ENCODE data around the gene EBF3. TPM values are rescaled to one million over a fixed set of nuclear protein-coding genes. Genes with fewer than 3 reads are reported as not detected.

EBF3 gene
- total and polyA plus RNA-seq, 4 experiments from 2014 or later, result not detected

DNA sequence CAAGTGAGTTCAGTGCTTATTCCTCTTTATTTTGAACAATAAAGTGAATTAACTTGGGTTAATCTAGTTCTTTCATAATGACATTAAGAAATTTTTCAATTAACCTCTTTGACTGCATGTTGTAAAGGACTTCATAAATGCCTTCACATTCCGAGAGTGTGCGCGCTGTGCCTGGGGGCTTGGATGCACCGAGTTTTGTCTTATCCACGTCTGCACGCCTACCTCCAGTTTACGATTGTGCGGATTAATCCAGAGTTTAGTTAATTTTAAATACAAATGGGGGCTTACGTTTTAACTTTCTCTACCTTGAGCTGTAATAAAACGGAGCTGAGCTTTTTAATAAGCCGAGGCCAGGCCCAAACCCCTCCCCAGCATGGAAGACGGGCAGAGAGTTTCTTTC, 120.4 kb downstream of the EBF3 start:
- H3K27ac Mint-ChIP-seq, result no peak overlapping the region
- intact Hi-C loops (cut with micrococcal nuclease), result no loop called here
- H3K27me3 ChIP-seq (ENCODE audit: insufficient read depth, low read length), result no peaks in the 10 kb centered on the region

DNA sequence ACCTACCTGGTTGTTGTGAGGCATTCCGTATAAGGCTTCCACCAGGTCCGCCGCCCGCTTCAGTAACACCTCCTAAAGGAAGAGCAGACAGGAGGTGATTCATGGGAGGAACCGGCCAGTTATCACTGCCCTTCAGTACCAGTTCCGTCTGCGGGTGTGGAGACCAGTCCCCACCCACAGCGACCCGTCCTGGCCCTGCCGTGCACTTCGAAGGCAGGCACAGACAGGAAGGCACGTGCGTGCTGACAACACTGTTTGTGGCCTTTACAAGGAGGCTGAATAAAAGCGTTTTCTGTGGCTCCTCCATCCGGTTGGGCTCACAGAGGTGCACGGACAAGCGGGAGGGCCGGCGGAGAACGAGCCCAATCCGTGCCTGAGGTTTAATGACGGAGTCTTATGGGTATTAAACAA, 120.9 kb downstream of the EBF3 start:
- H3K4me1 ChIP-seq (ENCODE audit: insufficient read depth, low read length), result no peaks in the 10 kb centered on the region
- Mint-ChIP-seq H3K9me3 (no peaks in the 10 kb centered on the region), H3K27ac (no peak overlapping the region), H3K4me3 (no peak overlapping the region), H3K4me1 (no peaks in the 10 kb centered on the region), H3K27me3 (peaks cover 0 to 3% of the 10 kb centered on the region in 2 donors), H3K36me3 (no peaks in the 10 kb centered on the region)
- CTCF ChIA-PET (ENCODE audit: partially characterized antibody), result no interaction called here
- H3K36me3 ChIP-seq (ENCODE audit: insufficient read depth, low read length), result no peaks in the 10 kb centered on the region
- POLR2A ChIA-PET (ENCODE audit: partially characterized antibody), result no interaction called here
- no peak overlapping the region for H3K4me3 ChIP-seq (ENCODE audit: low read length in 2 of 2)
- H3K27me3 ChIP-seq (ENCODE audit: insufficient read depth, low read length), result no peaks in the 10 kb centered on the region
- intact Hi-C loops (cut with micrococcal nuclease), result no loop called here
- no peaks in the 10 kb centered on the region for H3K9me3 ChIP-seq (ENCODE audit: control insufficient read depth in 1 of 2, low read length in 2 of 2)
- no peak for DNase-seq
- H3K27ac ChIP-seq (ENCODE audit: low read depth, low read length), result no peak overlapping the region

More for the DNA sequence above, 120.4 kb downstream of the EBF3 start:
- ChIA-PET CTCF (ENCODE audit: partially characterized antibody) (no interaction called here), POLR2A (ENCODE audit: partially characterized antibody) (no interaction called here)
- no peaks in the 10 kb centered on the region for H3K36me3 Mint-ChIP-seq
- no peak for DNase-seq
- no peaks in the 10 kb centered on the region for H3K4me1 Mint-ChIP-seq
- no peaks in the 10 kb centered on the region for H3K36me3 ChIP-seq (ENCODE audit: insufficient read depth, low read length)
- peaks cover 0 to 3% of the 10 kb centered on the region in 2 donors for H3K27me3 Mint-ChIP-seq
- H3K9me3 Mint-ChIP-seq, result no peaks in the 10 kb centered on the region
- no peak overlapping the region for H3K4me3 ChIP-seq (ENCODE audit: low read length in 2 of 2)
- H3K9me3 ChIP-seq (ENCODE audit: control insufficient read depth in 1 of 2, low read length in 2 of 2), result no peaks in the 10 kb centered on the region
- H3K4me3 Mint-ChIP-seq, result no peak overlapping the region
- H3K27ac ChIP-seq (ENCODE audit: low read depth, low read length), result no peak overlapping the region
- H3K4me1 ChIP-seq (ENCODE audit: insufficient read depth, low read length), result no peaks in the 10 kb centered on the region

DNA sequence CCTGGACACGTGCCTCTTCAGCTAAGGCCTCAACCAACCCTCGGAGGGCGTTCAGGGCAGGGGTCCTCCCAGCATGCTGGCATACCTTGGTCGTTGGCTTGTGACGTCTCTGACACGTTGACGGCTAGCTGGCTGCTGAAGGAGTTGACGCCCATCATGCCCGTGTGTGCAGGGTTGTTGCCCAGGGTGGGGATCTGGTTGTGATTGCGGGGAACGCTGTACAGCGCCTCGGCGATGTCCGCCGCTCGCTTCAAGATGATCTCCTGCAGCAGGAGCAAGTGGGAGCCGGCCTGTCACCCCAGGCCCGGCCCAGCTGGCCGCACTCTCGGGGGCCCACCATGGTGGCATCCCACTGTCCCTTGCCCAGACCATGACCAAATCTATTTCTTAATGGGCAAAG, 122.0 kb downstream of the EBF3 start:
- H3K4me1 ChIP-seq (ENCODE audit: insufficient read depth, low read length), result no peaks in the 10 kb centered on the region
- no peaks in the 10 kb centered on the region for H3K9me3 ChIP-seq (ENCODE audit: control insufficient read depth in 1 of 2, low read length in 2 of 2)
- no peaks in the 10 kb centered on the region for H3K27me3 ChIP-seq (ENCODE audit: insufficient read depth, low read length)
- peaks cover 0 to 4% (median 0%) of the 10 kb centered on the region in 8 donors for H3K9me3 Mint-ChIP-seq
- no peaks in the 10 kb centered on the region for H3K4me1 Mint-ChIP-seq
- intact Hi-C loops (cut with micrococcal nuclease), result no loop called here
- no peaks in the 10 kb centered on the region for H3K36me3 ChIP-seq (ENCODE audit: insufficient read depth, low read length)
- CTCF ChIA-PET (ENCODE audit: partially characterized antibody), result no interaction called here
- no peaks in the 10 kb centered on the region for H3K36me3 Mint-ChIP-seq
- H3K4me3 Mint-ChIP-seq, result no peak overlapping the region
- H3K27ac Mint-ChIP-seq, result no peak overlapping the region
- no peak overlapping the region for H3K27ac ChIP-seq (ENCODE audit: low read depth, low read length)
- DNase-seq, result no peak
- no peak overlapping the region for H3K4me3 ChIP-seq (ENCODE audit: low read length in 2 of 2)
- H3K27me3 Mint-ChIP-seq, result peaks cover 0 to 3% of the 10 kb centered on the region in 2 donors
- POLR2A ChIA-PET (ENCODE audit: partially characterized antibody), result no interaction called here

DNA sequence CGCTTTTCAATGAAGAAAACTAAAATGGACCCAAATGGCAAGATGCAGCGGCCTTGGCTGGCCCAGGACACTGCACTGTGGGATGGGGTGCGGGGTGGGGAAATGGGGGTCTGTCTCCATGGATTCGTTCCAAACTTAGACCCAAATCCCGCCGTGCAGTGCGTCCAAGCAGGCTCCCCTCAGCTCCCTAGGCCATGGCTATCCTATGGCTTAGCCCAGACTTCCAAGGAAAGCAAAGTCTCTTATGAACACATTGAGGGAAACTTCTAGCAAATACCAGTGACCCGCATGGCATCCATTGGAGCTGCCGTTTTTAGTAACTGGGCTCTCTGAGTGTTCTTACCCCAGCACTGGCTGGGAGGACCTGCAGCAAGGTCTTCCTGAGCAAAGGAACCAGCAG, 122.5 kb downstream of the EBF3 start:
- no peak overlapping the region for H3K27ac ChIP-seq (ENCODE audit: low read depth, low read length)
- no peaks in the 10 kb centered on the region for H3K36me3 ChIP-seq (ENCODE audit: insufficient read depth, low read length)
- no peak overlapping the region for H3K27ac Mint-ChIP-seq
- no peak overlapping the region for H3K4me3 Mint-ChIP-seq
- H3K4me1 ChIP-seq (ENCODE audit: insufficient read depth, low read length), result no peaks in the 10 kb centered on the region
- ChIA-PET POLR2A (ENCODE audit: partially characterized antibody) (no interaction called here), CTCF (ENCODE audit: partially characterized antibody) (no interaction called here)
- peaks cover 0 to 3% of the 10 kb centered on the region in 2 donors for H3K27me3 Mint-ChIP-seq
- H3K4me3 ChIP-seq (ENCODE audit: low read length in 2 of 2), result no peak overlapping the region
- no peaks in the 10 kb centered on the region for H3K9me3 ChIP-seq (ENCODE audit: control insufficient read depth in 1 of 2, low read length in 2 of 2)
- intact Hi-C loops (cut with micrococcal nuclease), result no loop called here
- no peaks in the 10 kb centered on the region for H3K27me3 ChIP-seq (ENCODE audit: insufficient read depth, low read length)
- no peak for DNase-seq
- peaks cover 0 to 4% (median 0%) of the 10 kb centered on the region in 8 donors for H3K9me3 Mint-ChIP-seq
- no peaks in the 10 kb centered on the region for H3K4me1 Mint-ChIP-seq
- no peaks in the 10 kb centered on the region for H3K36me3 Mint-ChIP-seq

DNA sequence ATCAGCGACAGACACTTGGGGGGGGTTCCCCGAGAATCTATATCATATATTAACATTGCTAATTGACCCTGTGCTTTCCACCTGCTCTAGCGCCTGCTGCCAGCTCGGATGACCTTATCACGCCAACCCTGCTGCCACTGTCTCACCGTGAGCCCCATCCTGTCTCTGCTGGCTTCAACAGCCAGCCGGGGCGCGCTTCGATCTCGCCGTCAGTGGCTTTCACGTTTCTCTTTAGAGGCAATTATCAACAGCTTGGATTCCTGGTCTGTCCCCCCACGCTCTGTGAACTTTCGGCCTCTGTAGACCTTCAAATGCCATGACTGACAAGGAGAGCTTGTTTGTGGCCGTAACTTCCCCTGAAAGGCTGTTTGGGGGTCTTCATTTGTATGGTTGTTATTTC, 123.0 kb downstream of the EBF3 start:
- no peaks in the 10 kb centered on the region for H3K27me3 Mint-ChIP-seq
- ChIA-PET POLR2A (ENCODE audit: partially characterized antibody) (no interaction called here), CTCF (ENCODE audit: partially characterized antibody) (no interaction called here)
- H3K27ac Mint-ChIP-seq, result no peak overlapping the region
- no peaks in the 10 kb centered on the region for H3K4me1 Mint-ChIP-seq
- H3K36me3 Mint-ChIP-seq, result no peaks in the 10 kb centered on the region
- Histone ChIP-seq H3K4me1 (ENCODE audit: insufficient read depth, low read length) (no peaks in the 10 kb centered on the region), H3K36me3 (ENCODE audit: insufficient read depth, low read length) (no peaks in the 10 kb centered on the region), H3K4me3 (ENCODE audit: low read length in 2 of 2) (no peak overlapping the region), H3K27ac (ENCODE audit: low read depth, low read length) (no peak overlapping the region), H3K27me3 (ENCODE audit: insufficient read depth, low read length) (no peaks in the 10 kb centered on the region), H3K9me3 (ENCODE audit: control insufficient read depth in 1 of 2, low read length in 2 of 2) (no peaks in the 10 kb centered on the region)
- DNase-seq, result no peak
- peaks cover 0 to 4% (median 0%) of the 10 kb centered on the region in 8 donors for H3K9me3 Mint-ChIP-seq
- no peak overlapping the region for H3K4me3 Mint-ChIP-seq
- intact Hi-C loops (cut with micrococcal nuclease), result no loop called here

DNA sequence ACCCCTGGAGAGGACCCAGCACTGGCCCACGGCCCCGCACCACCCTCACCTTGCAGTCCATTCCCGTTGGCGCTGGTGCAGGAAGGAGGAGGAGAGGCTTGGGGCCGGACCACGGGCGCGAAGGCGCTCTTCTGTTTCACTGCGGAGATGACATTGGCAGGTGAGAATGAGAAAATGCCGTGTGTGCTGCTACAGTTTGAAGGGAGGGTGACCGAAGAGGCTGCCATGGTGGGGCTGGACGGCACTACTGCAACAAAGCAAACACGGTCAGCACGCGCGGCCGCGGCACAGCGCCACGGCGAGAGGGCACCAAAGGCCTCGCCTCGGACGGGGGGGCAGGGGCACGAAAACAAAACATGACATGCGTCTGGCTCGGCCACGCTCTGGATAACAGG, 123.9 kb downstream of the EBF3 start:
- H3K4me3 ChIP-seq (ENCODE audit: low read length in 2 of 2), result no peak overlapping the region
- intact Hi-C loops (cut with micrococcal nuclease), result no loop called here
- POLR2A ChIA-PET (ENCODE audit: partially characterized antibody), result no interaction called here
- DNase-seq, result no peak
- Mint-ChIP-seq H3K27ac (no peak overlapping the region), H3K9me3 (peaks cover 0 to 4% (median 0%) of the 10 kb centered on the region in 8 donors), H3K4me3 (no peak overlapping the region), H3K4me1 (no peaks in the 10 kb centered on the region), H3K27me3 (no peaks in the 10 kb centered on the region), H3K36me3 (no peaks in the 10 kb centered on the region)
- H3K4me1 ChIP-seq (ENCODE audit: insufficient read depth, low read length), result no peaks in the 10 kb centered on the region
- CTCF ChIA-PET (ENCODE audit: partially characterized antibody), result no interaction called here
- H3K27me3 ChIP-seq (ENCODE audit: insufficient read depth, low read length), result no peaks in the 10 kb centered on the region
- H3K9me3 ChIP-seq (ENCODE audit: control insufficient read depth in 1 of 2, low read length in 2 of 2), result no peaks in the 10 kb centered on the region
- no peak overlapping the region for H3K27ac ChIP-seq (ENCODE audit: low read depth, low read length)
- no peaks in the 10 kb centered on the region for H3K36me3 ChIP-seq (ENCODE audit: insufficient read depth, low read length)

DNA sequence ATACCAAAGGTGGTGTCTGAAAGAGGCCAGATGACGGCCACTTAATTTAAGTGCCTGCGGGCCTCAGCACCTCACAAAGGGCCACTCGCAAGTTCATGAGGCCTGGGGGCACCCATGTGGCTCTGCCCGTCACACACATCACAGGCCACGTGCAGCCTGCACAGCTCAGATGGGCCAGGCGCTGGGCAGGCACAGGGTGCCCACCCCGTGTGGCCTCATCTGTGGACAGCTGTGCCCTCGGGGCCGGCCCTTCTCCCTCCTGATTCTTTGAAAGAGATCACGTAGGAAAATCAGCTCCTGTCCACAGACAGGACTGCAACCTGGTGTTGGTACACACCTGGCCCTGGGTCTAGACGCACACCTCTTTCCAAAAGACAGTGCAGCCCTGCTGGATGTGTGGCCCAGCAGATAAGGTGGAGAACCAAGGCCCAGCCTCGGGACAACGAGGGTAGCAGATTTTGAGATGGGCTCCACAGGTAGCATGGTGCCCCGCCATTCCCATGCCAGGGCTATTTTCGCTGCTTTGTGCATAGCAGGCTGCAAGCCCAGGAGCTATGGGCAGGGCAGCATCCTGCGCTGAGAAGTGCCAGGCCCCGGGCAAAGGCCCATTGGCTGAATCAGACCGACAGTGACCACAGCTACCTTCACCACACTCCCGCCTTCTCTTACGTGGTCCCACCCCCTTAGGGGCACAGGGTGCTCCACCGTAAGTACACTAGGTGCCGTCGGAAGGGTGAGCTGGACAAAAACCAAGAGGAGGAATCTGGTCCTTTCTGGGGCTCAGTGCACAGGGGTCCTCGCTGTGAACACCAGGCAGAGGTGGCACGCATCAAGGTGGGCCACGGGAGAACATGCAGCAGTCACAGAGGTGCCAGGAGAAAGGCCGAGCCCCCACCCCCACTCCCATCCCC, 124.5 kb downstream of the EBF3 start:
- Histone ChIP-seq H3K27me3 (ENCODE audit: insufficient read depth, low read length) (no peaks in the 10 kb centered on the region), H3K9me3 (ENCODE audit: control insufficient read depth in 1 of 2, low read length in 2 of 2) (no peaks in the 10 kb centered on the region), H3K36me3 (ENCODE audit: insufficient read depth, low read length) (no peaks in the 10 kb centered on the region), H3K27ac (ENCODE audit: low read depth, low read length) (no peak overlapping the region), H3K4me1 (ENCODE audit: insufficient read depth, low read length) (no peaks in the 10 kb centered on the region), H3K4me3 (ENCODE audit: low read length in 2 of 2) (no peak overlapping the region)
- no peak for DNase-seq
- H3K4me3 Mint-ChIP-seq, result no peak overlapping the region
- H3K4me1 Mint-ChIP-seq, result no peaks in the 10 kb centered on the region
- H3K9me3 Mint-ChIP-seq, result peaks cover 0 to 4% (median 0%) of the 10 kb centered on the region in 8 donors
- no peak overlapping the region for H3K27ac Mint-ChIP-seq
- CTCF ChIA-PET (ENCODE audit: partially characterized antibody), result no interaction called here
- no peaks in the 10 kb centered on the region for H3K27me3 Mint-ChIP-seq
- POLR2A ChIA-PET (ENCODE audit: partially characterized antibody), result no interaction called here
- no peaks in the 10 kb centered on the region for H3K36me3 Mint-ChIP-seq
- intact Hi-C loops (cut with micrococcal nuclease), result no loop called here
